H9 (cell line): ENCODE data around the gene WDR77. TPM values are rescaled to one million over a fixed set of nuclear protein-coding genes. Genes with fewer than 3 reads are reported as not detected.

Experiments used
- DNase-seq: peaks from one replicate; pipeline ENCODE4 v3.0.0-alpha.2; 2017
- H2AFZ ChIP-seq: one replicate; pipeline ENCODE4 v1.6.1; 2013; ENCODE audit warnings: mild to moderate bottlenecking, low read length, control low read depth, moderate library complexity
- H2AK5ac ChIP-seq: 2 replicates; pipeline ENCODE4 v1.6.1; 2013; ENCODE audit warnings: low read length, control low read depth, mixed read lengths; ENCODE audit not compliant: insufficient read length
- H2BK120ac ChIP-seq: one replicate; pipeline ENCODE4 v1.6.1; 2013; ENCODE audit warnings: low read depth, mild to moderate bottlenecking, low read length, control low read depth, inconsistent platforms; ENCODE audit not compliant: poor library complexity, severe bottlenecking
- H2BK12ac ChIP-seq: 2 replicates; pipeline ENCODE4 v1.6.1; 2013; ENCODE audit warnings: low read length, control low read depth, mixed read lengths, low read depth; ENCODE audit not compliant: insufficient read length
- H2BK15ac ChIP-seq: 2 replicates; pipeline ENCODE4 v1.6.1; 2013; ENCODE audit warnings: low read depth, low read length, control low read depth
- H2BK20ac ChIP-seq: one replicate; pipeline ENCODE4 v1.6.1; 2013; ENCODE audit warnings: low read depth, mild to moderate bottlenecking, low read length, control low read depth, inconsistent platforms; ENCODE audit not compliant: poor library complexity, severe bottlenecking
- H2BK5ac ChIP-seq: 2 replicates; pipeline ENCODE4 v1.6.1; 2013; ENCODE audit warnings: low read length, control low read depth, mixed read lengths; ENCODE audit not compliant: insufficient read length
- H3K14ac ChIP-seq: 2 replicates; pipeline ENCODE4 v1.6.1; 2013; ENCODE audit warnings: low read length, control low read depth; ENCODE audit not compliant: insufficient read depth
- H3K18ac ChIP-seq: 2 replicates; pipeline ENCODE4 v1.6.1; 2013; ENCODE audit warnings: low read depth, mild to moderate bottlenecking, mixed read lengths, low read length, control low read depth; ENCODE audit not compliant: insufficient read length
- H3K23ac ChIP-seq: 2 replicates; pipeline ENCODE4 v1.6.1; 2013; ENCODE audit warnings: low read length, control low read depth, mixed read lengths, low read depth; ENCODE audit not compliant: insufficient read length
- H3K23me2 ChIP-seq: 2 replicates; pipeline ENCODE4 v1.6.1; 2013; ENCODE audit warnings: low read depth, mild to moderate bottlenecking, mixed read lengths, low read length, control low read depth; ENCODE audit not compliant: insufficient read length, poor library complexity, severe bottlenecking
- H3K27ac ChIP-seq: 2 replicates; pipeline ENCODE4 v1.5.1; 2013; ENCODE audit warnings: low read length, control low read depth, mixed read lengths, low read depth; ENCODE audit not compliant: insufficient read length
- H3K27me3 ChIP-seq: 2 replicates; pipeline ENCODE4 v1.6.1; 2013; ENCODE audit warnings: low read length, control low read depth, inconsistent platforms; ENCODE audit not compliant: insufficient read depth
- H3K4ac ChIP-seq: 2 replicates; pipeline ENCODE4 v1.6.1; 2013; ENCODE audit warnings: low read depth, mild to moderate bottlenecking, control low read depth, inconsistent platforms, low read length, moderate library complexity
- H3K4me1 ChIP-seq: 2 replicates; pipeline ENCODE4 v1.6.1; 2013; ENCODE audit warnings: low read length, control low read depth, inconsistent platforms; ENCODE audit not compliant: insufficient read depth
- H3K4me2 ChIP-seq: 2 replicates; pipeline ENCODE4 v1.6.1; 2013; ENCODE audit warnings: low read length, control low read depth, mixed read lengths; ENCODE audit not compliant: insufficient read length, insufficient read depth
- H3K56ac ChIP-seq: 2 replicates; pipeline ENCODE4 v1.6.1; 2013; ENCODE audit warnings: low read depth, mild to moderate bottlenecking, mixed read lengths, low read length, control low read depth; ENCODE audit not compliant: insufficient read length
- H3K79me1 ChIP-seq: 2 replicates; pipeline ENCODE4 v1.6.1; 2013; ENCODE audit warnings: low read depth, mild to moderate bottlenecking, moderate library complexity, low read length, control low read depth, inconsistent platforms; ENCODE audit not compliant: insufficient read depth, poor library complexity, severe bottlenecking
- H3K79me2 ChIP-seq: 2 replicates; pipeline ENCODE4 v1.6.1; 2013; ENCODE audit warnings: low read length, control low read depth, inconsistent platforms; ENCODE audit not compliant: insufficient read depth
- H3K9ac ChIP-seq: 2 replicates; pipeline ENCODE4 v1.6.1; 2013; ENCODE audit warnings: low read length, control low read depth, mixed read lengths; ENCODE audit not compliant: insufficient read length; ENCODE audit errors: extremely low read depth
- H3K9me3 ChIP-seq: one replicate; pipeline ENCODE4 v1.6.1; 2013; ENCODE audit warnings: low read depth, low read length, inconsistent platforms; ENCODE audit not compliant: control insufficient read depth
- H3T11ph ChIP-seq: one replicate; pipeline ENCODE4 v1.6.1; 2013; ENCODE audit warnings: mild to moderate bottlenecking, low read length, control low read depth, inconsistent platforms
- H4K20me1 ChIP-seq: one replicate; pipeline ENCODE4 v1.6.1; 2013; ENCODE audit not compliant: control insufficient read depth, insufficient read length, insufficient read depth
- H4K5ac ChIP-seq: 2 replicates; pipeline ENCODE4 v1.6.1; 2013; ENCODE audit warnings: low read depth, mild to moderate bottlenecking, mixed read lengths, low read length, control low read depth; ENCODE audit not compliant: insufficient read length
- H4K8ac ChIP-seq: replicated peaks from 2 replicates; pipeline ENCODE4 v1.6.1; 2013; ENCODE audit warnings: low read length, control low read depth, mixed read lengths, low read depth; ENCODE audit not compliant: insufficient read length
- H4K91ac ChIP-seq: 2 replicates; pipeline ENCODE4 v1.6.1; 2013; ENCODE audit warnings: low read depth, mild to moderate bottlenecking, moderate library complexity, mixed read lengths, low read length, control low read depth; ENCODE audit not compliant: insufficient read length
- H3K27ac Mint-ChIP-seq, 3 experiments: 2 replicates in 2 of 3; 3 replicates in 1 of 3; pipeline ENCODE4 v1.8.0; 2020 to 2021; ENCODE audit warnings: mixed read lengths in 3 of 3, mild to moderate bottlenecking in 1 of 3, moderate library complexity in 1 of 3
- H3K27me3 Mint-ChIP-seq: 2 replicates; pipeline ENCODE4 v1.8.0; 2021; ENCODE audit warnings: low read depth, mild to moderate bottlenecking, moderate library complexity, mixed read lengths
- H3K36me3 Mint-ChIP-seq, 3 experiments: 2 replicates in 2 of 3; 3 replicates in 1 of 3; pipeline ENCODE4 v1.8.0; 2020 to 2021; ENCODE audit warnings: low read depth in 3 of 3, mixed read lengths in 3 of 3; ENCODE audit not compliant: insufficient read depth in 1 of 3
- H3K4me1 Mint-ChIP-seq, 2 experiments: 2 replicates each; pipeline ENCODE4 v1.8.0; 2020; ENCODE audit warnings: mixed read lengths in 2 of 2
- H3K4me3 Mint-ChIP-seq, 2 experiments: 2 replicates in 1 of 2; 3 replicates in 1 of 2; pipeline ENCODE4 v1.8.0; 2020 to 2021; ENCODE audit warnings: mild to moderate bottlenecking in 2 of 2, mixed read lengths in 2 of 2, moderate library complexity in 1 of 2
- H3K9me3 Mint-ChIP-seq, 2 experiments: 2 replicates in 1 of 2; 3 replicates in 1 of 2; pipeline ENCODE4 v1.8.0; 2020; ENCODE audit warnings: mild to moderate bottlenecking in 2 of 2, mixed read lengths in 2 of 2, moderate library complexity in 1 of 2
- WGBS: extraction: QIAGEN DNeasy Blood & Tissue Kit; methylation state at CpG from one replicate; pipeline ENCODE4 v1.1.7; 2013; ENCODE audit warnings: missing lambda C conversion rate, low lambda C conversion rate, mixed read lengths; ENCODE audit not compliant: insufficient read length; ENCODE audit errors: extremely low coverage; 5-methylcytosine and 5-hydroxymethylcytosine counted together
- total RNA-seq: library from RNA; stranded (reverse); gene quantifications from 2 replicates; pipeline ENCODE4 v1.2.1, GENCODE V29; 2021
- TF ChIP-seq, protein P1 (sequence below): fragments of 200-600 bp; sonication (generic); conservative IDR thresholded peaks from 3 replicates; pipeline ENCODE4 v1.8.0; 2021; ENCODE audit warnings: antibody characterized with exemption, mild to moderate bottlenecking

Gene WDR77
- total RNA-seq, 1 experiment from 2014 or later: 70.9 TPM

GRCh38 chr1:111467865-111468716 lies 19.0 kb upstream of the WDR77 start:
- H3K79me2 ChIP-seq: no peaks in the 10 kb centered on the region
- H3K4me2 ChIP-seq: no peak overlapping the region
- H4K5ac ChIP-seq: no peak overlapping the region
- no peak overlapping the region for H2BK20ac ChIP-seq
- no peaks in the 10 kb centered on the region for H3K79me1 ChIP-seq
- H3K27me3 Mint-ChIP-seq: no peaks in the 10 kb centered on the region
- H2BK120ac ChIP-seq: no peak overlapping the region
- H2BK5ac ChIP-seq: no peak overlapping the region
- no peak overlapping the region for H4K91ac ChIP-seq
- H2AK5ac ChIP-seq: no peak overlapping the region
- no peak overlapping the region for H3K4me3 Mint-ChIP-seq
- H3K4ac ChIP-seq: no peak overlapping the region
- no peaks in the 10 kb centered on the region for H3K23me2 ChIP-seq
- H3T11ph ChIP-seq: no peak overlapping the region
- no peak overlapping the region for H2AFZ ChIP-seq
- no peaks in the 10 kb centered on the region for H4K20me1 ChIP-seq
- no peaks in the 10 kb centered on the region for H3K4me1 Mint-ChIP-seq
- no peak overlapping the region for H3K23ac ChIP-seq
- no peak overlapping the region for H3K14ac ChIP-seq
- no peaks in the 10 kb centered on the region for H3K27me3 ChIP-seq
- no peak overlapping the region for H4K8ac ChIP-seq
- H3K9me3 ChIP-seq: no peaks in the 10 kb centered on the region
- no peak overlapping the region for H3K27ac Mint-ChIP-seq
- DNase-seq: no peak
- H2BK15ac ChIP-seq: no peak overlapping the region
- no peak overlapping the region for H3K56ac ChIP-seq
- no peak overlapping the region for H3K27ac ChIP-seq
- no peaks in the 10 kb centered on the region for H3K4me1 ChIP-seq
- H3K18ac ChIP-seq: no peak overlapping the region
- H3K9me3 Mint-ChIP-seq: no peaks in the 10 kb centered on the region
- H2BK12ac ChIP-seq: no peak overlapping the region
- WGBS: no CpG with 5 or more reads among the region's 2 CpGs
- H3K36me3 Mint-ChIP-seq: no peaks in the 10 kb centered on the region; a peak in 1 of 7 replicates
- H3K9ac ChIP-seq: no peak overlapping the region
- TF ChIP-seq, protein P1, sequence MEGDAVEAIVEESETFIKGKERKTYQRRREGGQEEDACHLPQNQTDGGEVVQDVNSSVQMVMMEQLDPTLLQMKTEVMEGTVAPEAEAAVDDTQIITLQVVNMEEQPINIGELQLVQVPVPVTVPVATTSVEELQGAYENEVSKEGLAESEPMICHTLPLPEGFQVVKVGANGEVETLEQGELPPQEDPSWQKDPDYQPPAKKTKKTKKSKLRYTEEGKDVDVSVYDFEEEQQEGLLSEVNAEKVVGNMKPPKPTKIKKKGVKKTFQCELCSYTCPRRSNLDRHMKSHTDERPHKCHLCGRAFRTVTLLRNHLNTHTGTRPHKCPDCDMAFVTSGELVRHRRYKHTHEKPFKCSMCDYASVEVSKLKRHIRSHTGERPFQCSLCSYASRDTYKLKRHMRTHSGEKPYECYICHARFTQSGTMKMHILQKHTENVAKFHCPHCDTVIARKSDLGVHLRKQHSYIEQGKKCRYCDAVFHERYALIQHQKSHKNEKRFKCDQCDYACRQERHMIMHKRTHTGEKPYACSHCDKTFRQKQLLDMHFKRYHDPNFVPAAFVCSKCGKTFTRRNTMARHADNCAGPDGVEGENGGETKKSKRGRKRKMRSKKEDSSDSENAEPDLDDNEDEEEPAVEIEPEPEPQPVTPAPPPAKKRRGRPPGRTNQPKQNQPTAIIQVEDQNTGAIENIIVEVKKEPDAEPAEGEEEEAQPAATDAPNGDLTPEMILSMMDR: peak; percentile 24; the same call in 1 of the 3 replicates
